HepG2 (cell line): Measurements from ENCODE around the gene RASSF7. TPM values are rescaled to one million over a fixed set of nuclear protein-coding genes. Genes with fewer than 3 reads are reported as not detected.

Experiments
- CHD2 ChIP-seq: IDR thresholded peaks from 2 replicates; pipeline ENCODE4 v1.6.1; 2011; ENCODE audit warnings: low read depth, low read length, improper control_type of control experiment
- GATAD1 ChIP-seq: IDR thresholded peaks from 2 replicates; pipeline ENCODE4 v1.6.1; 2016; ENCODE audit warnings: missing genetic modification reagents, missing compliant biosample characterization
- HOXA3 ChIP-seq: sonication (generic); formaldehyde crosslinking; IDR thresholded peaks from 2 replicates; pipeline ENCODE4 v1.5.0; 2020; ENCODE audit warnings: missing genetic modification reagents
- KDM5A ChIP-seq: fragments of 200-600 bp; sonication (generic); IDR thresholded peaks from 2 replicates; pipeline ENCODE4 v1.7.0; 2018; ENCODE audit warnings: antibody characterized with exemption, mild to moderate bottlenecking, low read length, borderline replicate concordance
- MAFF ChIP-seq: IDR thresholded peaks from 2 replicates; pipeline ENCODE4 v1.6.1; 2011; ENCODE audit warnings: low read depth, low read length, improper control_type of control experiment
- POLR2A ChIP-seq, 2 experiments: IDR thresholded peaks; 2 replicates each; pipeline ENCODE4 v1.6.1; 2011; ENCODE audit warnings: low read depth in 2 of 2, low read length in 2 of 2, mild to moderate bottlenecking in 1 of 2, moderate library complexity in 1 of 2; ENCODE audit not compliant: insufficient read depth in 1 of 2
- RORA ChIP-seq: sonication (generic); formaldehyde crosslinking; IDR thresholded peaks from 2 replicates; pipeline ENCODE4 v1.5.0; 2020; ENCODE audit warnings: mild to moderate bottlenecking, missing genetic modification reagents, moderate library complexity
- SMAD1 ChIP-seq: sonication (generic); formaldehyde crosslinking; IDR thresholded peaks from 2 replicates; pipeline ENCODE4 v1.4.0; 2020; ENCODE audit warnings: missing genetic modification reagents, low read depth, mild to moderate bottlenecking, borderline replicate concordance
- SMC3 ChIP-seq: IDR thresholded peaks from 2 replicates; pipeline ENCODE4 v1.6.1; 2011; ENCODE audit warnings: low read length, improper control_type of control experiment
- SYNCRIP ChIP-seq: fragments of 200-400 bp; formaldehyde crosslinking; IDR thresholded peaks from 2 replicates; pipeline ENCODE4 v1.6.1; 2018; ENCODE audit warnings: mild to moderate bottlenecking, low read depth, low read length; ENCODE audit not compliant: insufficient read depth
- THYN1 ChIP-seq: sonication (generic); formaldehyde crosslinking; IDR thresholded peaks from 2 replicates; pipeline ENCODE4 v1.8.1; 2023; ENCODE audit warnings: low read depth, mild to moderate bottlenecking, moderate library complexity, missing genetic modification reagents, borderline replicate concordance
- ZBTB21 ChIP-seq: sonication (generic); formaldehyde crosslinking; IDR thresholded peaks from 2 replicates; pipeline ENCODE4 v1.4.0; 2020; ENCODE audit warnings: missing genetic modification reagents
- ZNF274 ChIP-seq: sonication (generic); formaldehyde crosslinking; IDR thresholded peaks from 2 replicates; pipeline ENCODE4 v1.5.1; 2020; ENCODE audit warnings: mild to moderate bottlenecking, missing genetic modification reagents
- ZNF326 ChIP-seq: sonication (generic); formaldehyde crosslinking; IDR thresholded peaks from 2 replicates; pipeline ENCODE4 v1.4.0; 2020; ENCODE audit warnings: missing genetic modification reagents, borderline replicate concordance
- ZNF552 ChIP-seq: sonication (generic); formaldehyde crosslinking; IDR thresholded peaks from 2 replicates; pipeline ENCODE4 v1.9.0; 2022; ENCODE audit warnings: missing genetic modification reagents, mild to moderate bottlenecking, borderline replicate concordance
- ZNF720 ChIP-seq: sonication (generic); formaldehyde crosslinking; IDR thresholded peaks from 2 replicates; pipeline ENCODE4 v1.4.0; 2020; ENCODE audit warnings: missing genetic modification reagents
- ZNF780A ChIP-seq: sonication (generic); formaldehyde crosslinking; IDR thresholded peaks from 2 replicates; pipeline ENCODE4 v1.8.0; 2022; ENCODE audit warnings: mild to moderate bottlenecking, missing genetic modification reagents, moderate library complexity
- ZNF782 ChIP-seq: sonication (generic); formaldehyde crosslinking; IDR thresholded peaks from 2 replicates; pipeline ENCODE4 v1.4.0; 2020; ENCODE audit warnings: missing genetic modification reagents, mild to moderate bottlenecking, borderline replicate concordance
- ZNF839 ChIP-seq: sonication (generic); formaldehyde crosslinking; IDR thresholded peaks from 2 replicates; pipeline ENCODE4 v1.4.0; 2020; ENCODE audit warnings: missing genetic modification reagents, mild to moderate bottlenecking, borderline replicate concordance
- ZSCAN22 ChIP-seq: sonication (generic); formaldehyde crosslinking; IDR thresholded peaks from 2 replicates; pipeline ENCODE4 v1.4.0; 2020; ENCODE audit warnings: mild to moderate bottlenecking, missing genetic modification reagents
- polyA plus RNA-seq, 8 experiments: library from polyadenylated mRNA; depleted of rRNA in 3 of 8; stranded (reverse) in 7 of 8; unstranded in 1 of 8; fragments of >200 nt; fragmentation: Illumina TruSeq in 4 of 8; extraction: Trizol in 4 of 8; gene quantifications; 2 replicates each; pipeline versions ENCODE4 v1.2.1 to v1.2.3, GENCODE V29; 2011 to 2016; ENCODE audit warnings: low read depth in 4 of 8, missing spikeins in 1 of 8, mixed read lengths in 1 of 8; ENCODE audit not compliant: insufficient read depth in 1 of 8
- total RNA-seq, 5 experiments: library from RNA; depleted of rRNA; stranded (reverse); fragments of >200 nt; fragmentation: Illumina TruSeq; extraction: Trizol; gene quantifications; 2 replicates each; pipeline ENCODE4 v1.2.3, GENCODE V29; 2016; ENCODE audit warnings: low read depth in 1 of 5
- TF ChIP-seq, protein P1 (sequence below), 2 experiments: sonication (generic) in 1 of 2; formaldehyde crosslinking in 1 of 2; IDR thresholded peaks; 2 replicates each; pipeline versions ENCODE4 v1.4.0 to v1.6.1; 2018 to 2020; ENCODE audit warnings: missing genetic modification reagents in 2 of 2, borderline replicate concordance in 1 of 2, low read depth in 1 of 2, mild to moderate bottlenecking in 1 of 2, missing biosample characterization in 1 of 2
- TF ChIP-seq, protein P2 (sequence below): sonication (generic); formaldehyde crosslinking; IDR thresholded peaks from 2 replicates; pipeline ENCODE4 v1.4.0; 2020; ENCODE audit warnings: low read depth, missing genetic modification reagents
- TF ChIP-seq, protein P3 (sequence below): sonication (generic); formaldehyde crosslinking; IDR thresholded peaks from 2 replicates; pipeline ENCODE4 v1.8.1; 2023; ENCODE audit warnings: mild to moderate bottlenecking, missing genetic modification reagents

RASSF7 gene
- total and polyA plus RNA-seq, 2 of the 13 experiments (the other 11 are each of a cell fraction or from before 2014, with no cell fraction given), result 20.2 to 28.6 TPM

DNA sequence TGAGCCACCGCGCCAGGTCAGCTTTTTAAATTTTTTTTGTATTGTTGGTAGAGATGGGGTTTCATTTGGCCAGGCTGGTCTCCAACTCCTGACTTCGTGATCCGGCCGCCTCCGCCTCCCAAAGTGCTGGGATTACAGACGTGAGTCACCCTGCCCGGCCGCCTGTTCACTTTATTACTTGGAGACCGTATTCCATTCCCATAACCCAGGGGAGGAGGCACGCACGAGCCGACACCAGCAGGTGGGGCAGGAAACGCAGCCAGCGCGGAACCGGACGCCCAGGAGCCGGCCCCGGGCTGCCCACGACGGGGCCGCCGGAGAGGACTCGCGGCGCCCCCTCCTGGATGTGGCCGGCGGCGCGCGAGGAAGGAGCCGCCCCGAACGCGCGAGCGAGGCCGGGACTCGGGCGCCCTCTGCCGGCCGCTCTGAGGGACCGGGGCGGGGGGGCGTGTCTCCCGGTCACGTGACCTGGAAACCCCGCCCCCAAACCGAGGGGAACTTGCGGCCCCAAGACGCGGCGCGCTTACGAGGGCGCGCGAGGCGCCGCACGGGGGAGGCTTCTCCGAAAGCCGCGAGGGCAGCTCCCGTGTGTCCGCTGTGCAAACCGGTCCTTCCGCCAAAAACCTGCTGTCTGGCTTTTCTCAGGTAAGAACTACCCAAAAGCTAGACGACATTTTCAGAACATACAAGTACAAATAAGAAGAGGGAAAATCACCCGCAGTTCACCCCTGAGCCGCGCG lies 42.1 kb upstream of the RASSF7 start (continued):
- TF ChIP-seq ZNF552 (no peak), POLR2A (IDR thresholded peaks at IDR 0.05; ENCODE audit: insufficient read depth in 1 of 2, low read depth in 2 of 2, low read length in 2 of 2) (no peak), ZNF782 (CRISPR knock-in tag) (peak; percentile 45; the same call in 1 of the 2 replicates), SMAD1 (CRISPR knock-in tag) (peak; percentile 33; the same call in 1 of the 2 replicates), CHD2 (no peak), KDM5A (no peak), ZNF780A (CRISPR knock-in tag) (no peak), GATAD1 (CRISPR knock-in tag) (peak; percentile 37; the same call in 1 of the 2 replicates), ZNF326 (CRISPR knock-in tag) (no peak), SMC3 (no peak; the same call in 1 of the 2 replicates), HOXA3 (CRISPR knock-in tag) (peak; percentile 69; the same call in 1 of the 2 replicates), RORA (CRISPR knock-in tag) (no peak), ZNF274 (CRISPR knock-in tag) (no peak; the same call in 1 of the 2 replicates), ZBTB21 (CRISPR knock-in tag) (no peak), SYNCRIP (no peak), MAFF (no peak), THYN1 (CRISPR knock-in tag) (no peak), ZSCAN22 (CRISPR knock-in tag) (no peak), ZNF720 (no peak), ZNF839 (CRISPR knock-in tag) (no peak)
- TF ChIP-seq, protein P1, sequence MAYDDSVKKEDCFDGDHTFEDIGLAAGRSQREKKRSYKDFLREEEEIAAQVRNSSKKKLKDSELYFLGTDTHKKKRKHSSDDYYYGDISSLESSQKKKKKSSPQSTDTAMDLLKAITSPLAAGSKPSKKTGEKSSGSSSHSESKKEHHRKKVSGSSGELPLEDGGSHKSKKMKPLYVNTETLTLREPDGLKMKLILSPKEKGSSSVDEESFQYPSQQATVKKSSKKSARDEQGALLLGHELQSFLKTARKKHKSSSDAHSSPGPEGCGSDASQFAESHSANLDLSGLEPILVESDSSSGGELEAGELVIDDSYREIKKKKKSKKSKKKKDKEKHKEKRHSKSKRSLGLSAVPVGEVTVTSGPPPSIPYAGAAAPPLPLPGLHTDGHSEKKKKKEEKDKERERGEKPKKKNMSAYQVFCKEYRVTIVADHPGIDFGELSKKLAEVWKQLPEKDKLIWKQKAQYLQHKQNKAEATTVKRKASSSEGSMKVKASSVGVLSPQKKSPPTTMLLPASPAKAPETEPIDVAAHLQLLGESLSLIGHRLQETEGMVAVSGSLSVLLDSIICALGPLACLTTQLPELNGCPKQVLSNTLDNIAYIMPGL (CRISPR knock-in tag; IDR thresholded peaks at IDR 0.05; ENCODE audit: borderline replicate concordance in 1 of 2, low read depth in 1 of 2), result peak; percentile 89 to 94
- TF ChIP-seq, protein P2, sequence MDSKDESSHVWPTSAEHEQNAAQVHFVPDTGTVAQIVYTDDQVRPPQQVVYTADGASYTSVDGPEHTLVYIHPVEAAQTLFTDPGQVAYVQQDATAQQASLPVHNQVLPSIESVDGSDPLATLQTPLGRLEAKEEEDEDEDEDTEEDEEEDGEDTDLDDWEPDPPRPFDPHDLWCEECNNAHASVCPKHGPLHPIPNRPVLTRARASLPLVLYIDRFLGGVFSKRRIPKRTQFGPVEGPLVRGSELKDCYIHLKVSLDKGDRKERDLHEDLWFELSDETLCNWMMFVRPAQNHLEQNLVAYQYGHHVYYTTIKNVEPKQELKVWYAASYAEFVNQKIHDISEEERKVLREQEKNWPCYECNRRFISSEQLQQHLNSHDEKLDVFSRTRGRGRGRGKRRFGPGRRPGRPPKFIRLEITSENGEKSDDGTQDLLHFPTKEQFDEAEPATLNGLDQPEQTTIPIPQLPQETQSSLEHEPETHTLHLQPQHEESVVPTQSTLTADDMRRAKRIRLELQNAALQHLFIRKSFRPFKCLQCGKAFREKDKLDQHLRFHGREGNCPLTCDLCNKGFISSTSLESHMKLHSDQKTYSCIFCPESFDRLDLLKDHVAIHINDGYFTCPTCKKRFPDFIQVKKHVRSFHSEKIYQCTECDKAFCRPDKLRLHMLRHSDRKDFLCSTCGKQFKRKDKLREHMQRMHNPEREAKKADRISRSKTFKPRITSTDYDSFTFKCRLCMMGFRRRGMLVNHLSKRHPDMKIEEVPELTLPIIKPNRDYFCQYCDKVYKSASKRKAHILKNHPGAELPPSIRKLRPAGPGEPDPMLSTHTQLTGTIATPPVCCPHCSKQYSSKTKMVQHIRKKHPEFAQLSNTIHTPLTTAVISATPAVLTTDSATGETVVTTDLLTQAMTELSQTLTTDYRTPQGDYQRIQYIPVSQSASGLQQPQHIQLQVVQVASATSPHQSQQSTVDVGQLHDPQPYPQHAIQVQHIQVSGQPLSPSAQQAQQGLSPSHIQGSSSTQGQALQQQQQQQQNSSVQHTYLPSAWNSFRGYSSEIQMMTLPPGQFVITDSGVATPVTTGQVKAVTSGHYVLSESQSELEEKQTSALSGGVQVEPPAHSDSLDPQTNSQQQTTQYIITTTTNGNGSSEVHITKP (CRISPR knock-in tag), result no peak
- TF ChIP-seq, protein P3, sequence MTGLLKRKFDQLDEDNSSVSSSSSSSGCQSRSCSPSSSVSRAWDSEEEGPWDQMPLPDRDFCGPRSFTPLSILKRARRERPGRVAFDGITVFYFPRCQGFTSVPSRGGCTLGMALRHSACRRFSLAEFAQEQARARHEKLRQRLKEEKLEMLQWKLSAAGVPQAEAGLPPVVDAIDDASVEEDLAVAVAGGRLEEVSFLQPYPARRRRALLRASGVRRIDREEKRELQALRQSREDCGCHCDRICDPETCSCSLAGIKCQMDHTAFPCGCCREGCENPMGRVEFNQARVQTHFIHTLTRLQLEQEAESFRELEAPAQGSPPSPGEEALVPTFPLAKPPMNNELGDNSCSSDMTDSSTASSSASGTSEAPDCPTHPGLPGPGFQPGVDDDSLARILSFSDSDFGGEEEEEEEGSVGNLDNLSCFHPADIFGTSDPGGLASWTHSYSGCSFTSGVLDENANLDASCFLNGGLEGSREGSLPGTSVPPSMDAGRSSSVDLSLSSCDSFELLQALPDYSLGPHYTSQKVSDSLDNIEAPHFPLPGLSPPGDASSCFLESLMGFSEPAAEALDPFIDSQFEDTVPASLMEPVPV (CRISPR knock-in tag), result no peak; the same call in none of the 2 replicates
